GM18499 (cell line): ENCODE measurements around the gene XAGE1B.
"Not testable (repeated sequence)": the region's sequence is repeated elsewhere in the genome, so short reads cannot be mapped to it uniquely, and the experiment has no call there.

ENCODE experiments used
- ATAC-seq: cut with Tn5 transposase; IDR thresholded peaks from one replicate; pipeline ENCODE4 v1.9.1; 2021; ENCODE audit warnings: moderate number of reproducible peaks; ENCODE audit not compliant: insufficient read depth, unreplicated experiment

The XAGE1B gene

DNA sequence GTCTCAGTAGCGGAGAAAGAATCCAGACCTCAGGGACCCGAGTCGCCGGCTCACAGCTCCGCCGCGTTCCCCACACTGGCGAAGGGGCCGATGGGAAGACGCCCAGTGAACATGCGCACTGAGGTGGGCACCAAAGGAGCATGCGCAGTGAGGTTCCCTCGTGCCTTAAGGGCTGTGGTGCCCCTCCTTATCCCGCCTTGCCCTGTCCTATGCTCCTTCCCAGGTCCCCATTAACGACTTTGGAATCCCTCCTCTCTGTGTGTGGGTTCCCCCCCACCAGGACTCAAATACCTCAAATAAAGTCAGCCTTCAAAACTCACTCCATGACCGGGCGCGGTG is at the start of gene XAGE1B:
TSS of gene XAGE1B (minus strand) at position 77 of the 339 bp plus-strand sequence. CDS start 1,536 bp downstream, outside the sequence.
- ATAC-seq = not testable (repeated sequence)

- no peak for ATAC-seq
Observed at GRCh38 chrX:52563105-52563504, 46.2 kb upstream of the XAGE1B start.

GRCh38 chrX:52558140-52558539 is 41.3 kb upstream of the XAGE1B start:
- no peak for ATAC-seq

DNA sequence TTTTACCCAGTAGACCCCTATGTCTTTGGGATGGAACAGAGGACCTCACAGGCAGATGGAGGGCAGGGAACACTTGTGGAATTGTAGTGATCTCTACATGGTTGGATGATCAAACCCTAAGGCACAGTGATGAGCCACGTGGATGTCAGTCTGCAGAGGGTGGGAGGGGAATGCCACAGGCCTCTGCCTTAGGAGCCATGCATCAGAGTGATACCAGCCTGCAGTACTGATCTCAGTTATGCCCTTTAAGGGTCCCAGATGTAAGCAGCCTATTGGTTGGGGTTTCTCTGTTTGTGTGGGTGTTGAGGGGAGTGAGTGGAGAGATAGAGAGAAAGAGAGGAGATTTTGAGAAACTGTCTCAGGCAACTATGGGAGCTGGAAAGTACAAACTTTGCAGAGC is 39.9 kb upstream of the XAGE1B start:
- ATAC-seq = no peak

GRCh38 chrX:52553995-52554642 is 37.3 kb upstream of the XAGE1B start:
- no peak for ATAC-seq

GRCh38 chrX:52548769-52549168 is 31.9 kb upstream of the XAGE1B start:
- not testable (repeated sequence) for ATAC-seq

- ATAC-seq = no peak
Observed at GRCh38 chrX:52544147-52544840, 27.4 kb upstream of the XAGE1B start.

DNA sequence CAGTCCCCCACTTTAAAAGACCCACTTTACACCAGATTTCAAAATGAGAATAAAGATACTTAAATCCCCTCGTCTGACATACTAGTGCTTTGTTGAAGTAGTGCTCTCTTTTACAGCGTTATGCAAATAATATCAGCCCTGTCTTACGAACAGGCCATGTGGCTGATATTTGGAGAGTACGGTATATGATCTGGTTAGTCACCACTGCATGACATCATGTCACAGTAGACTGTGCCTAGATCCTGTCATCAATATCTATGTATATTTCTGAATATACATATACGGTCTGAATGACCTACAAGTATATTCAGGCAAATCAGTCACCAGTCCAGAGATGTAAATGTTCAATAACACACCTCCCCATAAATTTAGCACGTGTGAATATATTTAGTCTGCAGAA is 25.4 kb upstream of the XAGE1B start:
- ATAC-seq = no peak

DNA sequence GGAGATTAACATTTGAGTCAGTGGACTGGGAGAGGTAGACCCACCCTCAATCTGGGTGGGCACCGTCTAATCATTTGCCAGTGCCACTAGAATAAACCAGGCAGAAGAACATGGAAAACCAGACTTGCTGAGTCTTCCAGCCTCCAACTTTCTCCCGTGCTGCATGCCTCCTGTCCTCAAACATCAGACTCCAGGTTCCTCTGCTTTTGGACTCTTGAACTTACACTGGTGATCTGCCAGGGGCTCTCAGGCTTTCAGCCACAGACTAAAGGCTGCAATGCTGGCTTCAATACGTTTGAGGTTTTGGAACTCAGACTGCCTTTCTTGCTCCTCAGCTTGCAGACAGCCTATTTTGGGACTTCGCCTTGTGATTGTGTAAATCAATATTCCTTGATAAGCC is 24.2 kb upstream of the XAGE1B start:
- ATAC-seq = not testable (repeated sequence)

- ATAC-seq = not testable (repeated sequence)
Observed at GRCh38 chrX:52516110-52516986, 515 bp downstream of the XAGE1B start.

GRCh38 chrX:52511126-52511525 is 5.7 kb downstream of the XAGE1B start:
- not testable (repeated sequence) for ATAC-seq

DNA sequence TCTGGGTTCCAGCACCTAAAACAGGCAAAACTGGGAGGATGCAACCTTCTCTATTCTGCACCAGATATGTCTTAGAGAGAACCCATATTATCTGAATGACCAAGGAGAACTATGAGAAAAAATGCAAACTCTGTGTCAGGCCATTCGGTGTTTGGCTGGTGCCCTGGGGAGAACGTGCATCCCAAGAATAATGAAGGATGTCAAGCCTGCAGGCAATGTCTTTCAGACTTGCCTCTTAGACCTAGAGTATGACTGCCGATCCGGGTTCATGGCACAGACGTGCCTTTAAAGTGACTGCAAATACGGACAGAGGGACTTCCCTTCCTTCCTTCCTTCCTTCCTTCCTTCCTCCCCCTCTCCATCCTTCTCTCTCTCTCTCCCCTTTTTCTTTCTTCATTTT is 6.9 kb downstream of the XAGE1B start:
- no peak for ATAC-seq

GRCh38 chrX:52507331-52507730 is 9.5 kb downstream of the XAGE1B start:
- ATAC-seq = no peak

- no peak for ATAC-seq
Observed at GRCh38 chrX:52504551-52504950, 12.3 kb downstream of the XAGE1B start.

DNA sequence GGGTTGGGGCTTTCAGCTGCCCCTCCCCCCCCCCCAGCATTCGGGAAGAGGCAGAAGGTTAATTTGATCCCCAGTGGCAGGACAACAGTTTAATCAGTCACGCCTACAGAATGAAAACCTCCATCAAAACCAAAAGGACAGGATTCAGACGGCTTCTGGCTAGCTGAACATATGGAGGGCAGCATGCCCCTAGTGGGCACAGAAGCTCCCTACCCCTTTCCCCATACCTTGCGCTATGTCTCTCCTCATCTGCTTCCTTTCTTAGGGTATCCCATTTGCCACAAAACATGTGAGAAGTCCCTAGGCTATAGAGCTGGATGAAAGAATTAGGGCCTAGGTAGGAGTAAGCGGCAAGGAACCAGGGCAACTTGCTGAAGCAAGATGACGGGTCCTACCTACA is 15.5 kb downstream of the XAGE1B start:
- not testable (repeated sequence) for ATAC-seq

- ATAC-seq = not testable (repeated sequence)
Observed at GRCh38 chrX:52496419-52496772, 20.5 kb downstream of the XAGE1B start.

GRCh38 chrX:52495545-52496418 is 21.1 kb downstream of the XAGE1B start, which contains the start of gene XAGE1A:
Gene XAGE1A (plus strand): TSS chrX:52495808. CDS start chrX:52497362, 1,554 bp downstream.
- not testable (repeated sequence) for ATAC-seq

GRCh38 chrX:52471301-52471700 is 45.6 kb downstream of the XAGE1B start:
- not testable (repeated sequence) for ATAC-seq
